Activated CD8-positive, alpha-beta memory T cell treated with anti-CD3 and anti-CD28 coated beads, Interleukin-2, amount 50 U/mL, for 1 hour (primary cell): Measurements from ENCODE around the gene DMAP1.

Experiments
- DNase-seq: peaks from one replicate; pipeline ENCODE4 v3.0.0-alpha.2; 2020; ENCODE audit errors: extremely low read depth

DMAP1 gene

GRCh38 chr1:44251989-44252671, 38.9 kb downstream of the DMAP1 start:
- no peak for DNase-seq

- no peak for DNase-seq
These were observed 41.2 kb downstream of the DMAP1 start for GRCh38 chr1:44254392-44254910.

- DNase-seq: no peak
These were observed 43.7 kb downstream of the DMAP1 start for GRCh38 chr1:44256762-44257554.

GRCh38 chr1:44259090-44259489, 45.8 kb downstream of the DMAP1 start:
- DNase-seq: no peak

GRCh38 chr1:44260792-44261170, 47.5 kb downstream of the DMAP1 start:
- DNase-seq: no peak

GRCh38 chr1:44261171-44261817, 48.0 kb downstream of the DMAP1 start:
- no peak for DNase-seq

GRCh38 chr1:44261962-44262361, 48.7 kb downstream of the DMAP1 start:
- no peak for DNase-seq

GRCh38 chr1:44262414-44262813, 49.1 kb downstream of the DMAP1 start:
- DNase-seq: no peak

GRCh38 chr1:44262816-44263567, 49.7 kb downstream of the DMAP1 start:
- DNase-seq: no peak

- no peak for DNase-seq
These were observed 50.5 kb downstream of the DMAP1 start for GRCh38 chr1:44263568-44264450.

GRCh38 chr1:44264451-44264771, 51.1 kb downstream of the DMAP1 start:
- no peak for DNase-seq

GRCh38 chr1:44265656-44266358, 52.5 kb downstream of the DMAP1 start:
- DNase-seq: no peak

GRCh38 chr1:44266400-44267344, 53.4 kb downstream of the DMAP1 start:
- no peak for DNase-seq

- DNase-seq: no peak
These were observed 54.2 kb downstream of the DMAP1 start for GRCh38 chr1:44267438-44267837.

- DNase-seq: no peak
These were observed 54.8 kb downstream of the DMAP1 start for GRCh38 chr1:44268054-44268453.
